ENCODE data around the gene KRTAP10-3. TPM values are rescaled to one million over a fixed set of nuclear protein-coding genes. Genes with fewer than 3 reads are reported as not detected.

The KRTAP10-3 gene
- total and polyA plus RNA-seq, 2 of the 13 experiments (the other 11 are each of a cell fraction or from before 2014, with no cell fraction given), result not detected

- Histone ChIP-seq H3K27ac (ENCODE audit: extremely low read length, insufficient read depth, low read length) (no peak overlapping the region), H3K27me3 (ENCODE audit: control insufficient read depth in 1 of 2, insufficient read depth in 2 of 2, low read length in 2 of 2) (no peaks in the 10 kb centered on the region; a peak in 1 of 5 replicates)
Observed at GRCh38 chr21:44571296-44571695, 12.7 kb upstream of the KRTAP10-3 start.

GRCh38 chr21:44569861-44570517 lies 11.4 kb upstream of the KRTAP10-3 start:
- Histone ChIP-seq H3K36me3 (replicated peaks in 1 of 2; ENCODE audit: control insufficient read depth in 1 of 2, insufficient read depth in 2 of 2, low read length in 2 of 2) (no peaks in the 10 kb centered on the region), H3K4me1 (ENCODE audit: insufficient read depth, low read length) (peaks cover 25% of the 10 kb centered on the region), H3K79me2 (ENCODE audit: insufficient read depth, low read length) (no peaks in the 10 kb centered on the region), H2AFZ (ENCODE audit: low read length) (no peak overlapping the region), H3K4me2 (ENCODE audit: low read depth, low read length) (no peak overlapping the region), H3K9ac (ENCODE audit: insufficient read depth, low read depth, low read length) (no peak overlapping the region), H4K20me1 (ENCODE audit: insufficient read depth, low read length) (no peaks in the 10 kb centered on the region), H3K27me3 (ENCODE audit: control insufficient read depth in 1 of 2, insufficient read depth in 2 of 2, low read length in 2 of 2) (no peaks in the 10 kb centered on the region; a peak in 1 of 5 replicates), H3K27ac (ENCODE audit: extremely low read length, insufficient read depth, low read length) (no peak overlapping the region), H3K4me3 (replicated peaks in 1 of 3; ENCODE audit: insufficient read depth in 1 of 3, low read depth in 2 of 3, low read length in 3 of 3) (no peak overlapping the region), H3K9me3 (ENCODE audit: low read length) (peaks cover 9% of the 10 kb centered on the region)
- CTCF ChIA-PET (ENCODE audit: low intra/inter-chr PET ratio, low total read pairs), result no interaction called here
- 44% methylated on average over 7 of the region's 12 CpGs for WGBS (ENCODE audit: low lambda C conversion rate)
- BruUV-seq (replicated peaks), result no TSS peak
- in situ Hi-C loops (cut with HindIII; ENCODE audit: extremely low pct_ligation_motif_present, low pct_unique_long_range_greater_than_20kb), result no loop called here
- intact Hi-C loops (cut with micrococcal nuclease; ENCODE audit: unreplicated experiment), result no loop called here
- FAIRE-seq, result no peak
- DNase-seq (ENCODE audit: low spot score), result no peak
- no peak for ATAC-seq
- POLR2A ChIA-PET, result no interaction called here
- TF ChIP-seq YY1 (IDR thresholded peaks at IDR 0.05; ENCODE audit: insufficient read depth, insufficient replicate concordance, low read depth, low read length) (no peak), PBX3 (CRISPR knock-in tag; IDR thresholded peaks at IDR 0.05; ENCODE audit: borderline replicate concordance) (no peak), ZBTB46 (CRISPR knock-in tag; IDR thresholded peaks at IDR 0.05; ENCODE audit: borderline replicate concordance) (no peak), ZGPAT (CRISPR knock-in tag; IDR thresholded peaks at IDR 0.05) (no peak), POGK (CRISPR knock-in tag; conservative IDR thresholded peaks at IDR 0.05) (no peak)

More at GRCh38 chr21:44571296-44571695, 12.7 kb upstream of the KRTAP10-3 start:
- peak; percentile 100 for TF ChIP-seq ZNF605 (CRISPR knock-in tag; IDR thresholded peaks at IDR 0.05)
- no peak for TF ChIP-seq ZNF772 (CRISPR knock-in tag; IDR thresholded peaks at IDR 0.05)
- WGBS (ENCODE audit: low lambda C conversion rate), result 39% methylated on average over 3 of the region's 4 CpGs
- Histone ChIP-seq H3K4me2 (ENCODE audit: low read depth, low read length) (no peak overlapping the region), H3K4me3 (replicated peaks in 1 of 3; ENCODE audit: insufficient read depth in 1 of 3, low read depth in 2 of 3, low read length in 3 of 3) (no peak overlapping the region), H3K4me1 (ENCODE audit: insufficient read depth, low read length) (peaks cover 32% of the 10 kb centered on the region), H3K36me3 (replicated peaks in 1 of 2; ENCODE audit: control insufficient read depth in 1 of 2, insufficient read depth in 2 of 2, low read length in 2 of 2) (no peaks in the 10 kb centered on the region), H2AFZ (ENCODE audit: low read length) (no peak overlapping the region), H4K20me1 (ENCODE audit: insufficient read depth, low read length) (no peaks in the 10 kb centered on the region), H3K9me3 (ENCODE audit: low read length) (peaks cover 9% of the 10 kb centered on the region), H3K79me2 (ENCODE audit: insufficient read depth, low read length) (no peaks in the 10 kb centered on the region), H3K9ac (ENCODE audit: insufficient read depth, low read depth, low read length) (no peak overlapping the region)
- intact Hi-C loops (cut with micrococcal nuclease; ENCODE audit: unreplicated experiment), result no loop called here
- CTCF ChIA-PET (ENCODE audit: low intra/inter-chr PET ratio, low total read pairs), result no interaction called here
- BruUV-seq (replicated peaks), result no TSS peak
- POLR2A ChIA-PET, result no interaction called here
- in situ Hi-C loops (cut with HindIII; ENCODE audit: extremely low pct_ligation_motif_present, low pct_unique_long_range_greater_than_20kb), result no loop called here
- DNase-seq (ENCODE audit: low spot score) (no peak), ATAC-seq (no peak), FAIRE-seq (no peak)
